A673 (cell line): ENCODE data around the gene MPZL1. TPM values are rescaled to one million over a fixed set of nuclear protein-coding genes. Genes with fewer than 3 reads are reported as not detected.

ENCODE experiments used
- BruUV-seq: library from RNA; stranded (reverse); fragments of 400-500 nt; replicated peaks from 2 replicates; lab custom pipeline; 2021; lab: Mats Ljungman, UMichigan
- CTCF ChIA-PET: fragments of 300-600 bp; sonication (Branson Sonifier 250); formaldehyde crosslinking; loops from one replicate; lab custom pipeline; 2022; ENCODE audit warnings: antibody characterized with exemption; lab: Charles Lee
- POLR2A ChIA-PET: fragments of 300-600 bp; sonication (Branson Sonifier 250); formaldehyde crosslinking; loops from one replicate; lab custom pipeline; 2022; ENCODE audit warnings: antibody characterized with exemption; ENCODE audit not compliant: low non-redundant PET; lab: Charles Lee
- DNase-seq: peaks from one replicate; pipeline ENCODE4 v3.0.0-alpha.2; 2015; ENCODE audit warnings: low spot score
- H3K27ac ChIP-seq: fragments of 200-600 bp; sonication (generic); 2 replicates; pipeline ENCODE4 v1.5.1; 2016; ENCODE audit warnings: mixed run types, low read depth, mild to moderate bottlenecking, mixed read lengths, antibody characterized with exemption, low read length; ENCODE audit not compliant: poor library complexity, severe bottlenecking
- H3K27me3 ChIP-seq: fragments of 200-600 bp; sonication (generic); replicated peaks from 2 replicates; pipeline ENCODE4 v1.6.1; 2017; ENCODE audit warnings: mixed run types, low read depth, mild to moderate bottlenecking, mixed read lengths, antibody characterized with exemption, low read length; ENCODE audit not compliant: insufficient read depth, poor library complexity
- H3K36me3 ChIP-seq: fragments of 200-600 bp; sonication (generic); 2 replicates; pipeline ENCODE4 v1.6.1; 2016; ENCODE audit warnings: mixed run types, mild to moderate bottlenecking, mixed read lengths, antibody characterized with exemption, low read length; ENCODE audit not compliant: insufficient read depth, poor library complexity, severe bottlenecking
- H3K4me1 ChIP-seq: fragments of 200-600 bp; sonication (generic); 2 replicates; pipeline ENCODE4 v1.6.1; 2017; ENCODE audit warnings: mixed run types, mild to moderate bottlenecking, mixed read lengths, antibody characterized with exemption, low read length; ENCODE audit not compliant: insufficient read depth, poor library complexity, severe bottlenecking
- H3K4me3 ChIP-seq: fragments of 200-600 bp; sonication (generic); 2 replicates; pipeline ENCODE4 v1.5.1; 2016; ENCODE audit warnings: low read depth, mixed run types, mild to moderate bottlenecking, mixed read lengths, low read length; ENCODE audit not compliant: poor library complexity, severe bottlenecking
- H3K9me3 ChIP-seq: fragments of 200-600 bp; sonication (generic); 2 replicates; pipeline ENCODE4 v1.6.1; 2016; ENCODE audit warnings: mixed run types, low read depth, mild to moderate bottlenecking, mixed read lengths, antibody characterized with exemption, low read length; ENCODE audit not compliant: poor library complexity, severe bottlenecking
- EZH2 ChIP-seq: fragments of 200-600 bp; sonication (generic); IDR thresholded peaks from 2 replicates; pipeline ENCODE4 v1.6.1; 2017; ENCODE audit warnings: borderline replicate concordance, low read depth, mild to moderate bottlenecking, mixed read lengths, antibody characterized with exemption, low read length; ENCODE audit not compliant: poor library complexity, severe bottlenecking
- intact Hi-C: fragments of 100-400 bp; cut with micrococcal nuclease; formaldehyde crosslinking; loops from one replicate; pipeline ENCODE4 v1.10.0; 2022; ENCODE audit not compliant: unreplicated experiment
- total RNA-seq: library from RNA; stranded (reverse); gene quantifications from 2 replicates; pipeline ENCODE4 v1.2.3, GENCODE V29; 2021
- TF ChIP-seq, protein P1 (sequence below): fragments of 300-800, 200-600 bp; sonication (generic); conservative IDR thresholded peaks from 2 replicates; pipeline ENCODE4 v1.5.1; 2017; ENCODE audit warnings: low read depth, mild to moderate bottlenecking, antibody characterized with exemption, low read length, moderate library complexity, mixed read lengths

The MPZL1 gene
- total RNA-seq, 1 experiment from 2014 or later: 87.8 TPM

DNA sequence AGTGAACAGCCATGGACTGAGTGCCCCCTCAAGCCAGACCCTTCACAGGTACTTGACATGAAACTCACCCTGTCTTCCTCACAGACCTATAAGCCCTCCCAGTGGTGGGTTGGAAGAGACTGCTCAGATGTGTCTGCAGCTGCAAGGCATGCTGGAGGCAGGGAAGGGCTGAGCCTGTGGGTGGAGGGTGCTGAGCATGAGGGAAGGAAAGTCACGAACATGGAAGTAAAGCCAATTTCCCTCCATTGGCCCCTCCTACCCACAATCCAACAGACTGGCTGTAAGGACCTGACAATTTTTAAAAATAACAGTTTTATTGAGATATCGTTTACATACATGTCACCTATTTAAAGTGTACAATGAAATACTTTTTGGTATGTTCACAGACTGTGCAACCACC, 47.6 kb upstream of the MPZL1 start:
- Histone ChIP-seq H3K36me3 (no peaks in the 10 kb centered on the region), H3K9me3 (no peaks in the 10 kb centered on the region), H3K27me3 (no peaks in the 10 kb centered on the region), H3K4me3 (no peak overlapping the region), H3K27ac (no peak overlapping the region), H3K4me1 (no peaks in the 10 kb centered on the region)
- no TSS peak for BruUV-seq
- no peak for TF ChIP-seq EZH2
- TF ChIP-seq, protein P1, sequence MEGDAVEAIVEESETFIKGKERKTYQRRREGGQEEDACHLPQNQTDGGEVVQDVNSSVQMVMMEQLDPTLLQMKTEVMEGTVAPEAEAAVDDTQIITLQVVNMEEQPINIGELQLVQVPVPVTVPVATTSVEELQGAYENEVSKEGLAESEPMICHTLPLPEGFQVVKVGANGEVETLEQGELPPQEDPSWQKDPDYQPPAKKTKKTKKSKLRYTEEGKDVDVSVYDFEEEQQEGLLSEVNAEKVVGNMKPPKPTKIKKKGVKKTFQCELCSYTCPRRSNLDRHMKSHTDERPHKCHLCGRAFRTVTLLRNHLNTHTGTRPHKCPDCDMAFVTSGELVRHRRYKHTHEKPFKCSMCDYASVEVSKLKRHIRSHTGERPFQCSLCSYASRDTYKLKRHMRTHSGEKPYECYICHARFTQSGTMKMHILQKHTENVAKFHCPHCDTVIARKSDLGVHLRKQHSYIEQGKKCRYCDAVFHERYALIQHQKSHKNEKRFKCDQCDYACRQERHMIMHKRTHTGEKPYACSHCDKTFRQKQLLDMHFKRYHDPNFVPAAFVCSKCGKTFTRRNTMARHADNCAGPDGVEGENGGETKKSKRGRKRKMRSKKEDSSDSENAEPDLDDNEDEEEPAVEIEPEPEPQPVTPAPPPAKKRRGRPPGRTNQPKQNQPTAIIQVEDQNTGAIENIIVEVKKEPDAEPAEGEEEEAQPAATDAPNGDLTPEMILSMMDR: no peak
- ChIA-PET CTCF (no interaction called here), POLR2A (no interaction called here)
- intact Hi-C loops: no loop called here
- no peak for DNase-seq

DNA sequence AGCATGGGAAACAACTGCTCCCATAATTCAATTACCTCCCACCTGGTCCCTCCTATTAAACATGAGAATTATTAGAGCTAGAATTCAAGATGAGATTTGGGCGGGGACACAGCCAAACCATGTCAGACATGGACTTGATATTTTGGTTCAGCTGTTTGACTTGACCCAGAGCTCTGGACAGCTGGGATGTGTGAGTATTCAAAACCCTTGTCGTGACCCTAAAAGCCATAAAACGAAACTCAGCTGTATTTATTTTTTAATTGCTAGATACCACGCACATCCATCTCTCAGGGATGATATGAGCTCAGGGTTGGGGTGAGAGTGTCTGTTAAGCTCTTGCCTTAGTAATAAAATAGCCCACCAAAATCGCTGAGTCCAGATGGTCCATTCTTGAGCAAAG, 46.3 kb upstream of the MPZL1 start:
- POLR2A ChIA-PET: no interaction called here
- CTCF ChIA-PET: no interaction called here
- intact Hi-C loops: no loop called here

DNA sequence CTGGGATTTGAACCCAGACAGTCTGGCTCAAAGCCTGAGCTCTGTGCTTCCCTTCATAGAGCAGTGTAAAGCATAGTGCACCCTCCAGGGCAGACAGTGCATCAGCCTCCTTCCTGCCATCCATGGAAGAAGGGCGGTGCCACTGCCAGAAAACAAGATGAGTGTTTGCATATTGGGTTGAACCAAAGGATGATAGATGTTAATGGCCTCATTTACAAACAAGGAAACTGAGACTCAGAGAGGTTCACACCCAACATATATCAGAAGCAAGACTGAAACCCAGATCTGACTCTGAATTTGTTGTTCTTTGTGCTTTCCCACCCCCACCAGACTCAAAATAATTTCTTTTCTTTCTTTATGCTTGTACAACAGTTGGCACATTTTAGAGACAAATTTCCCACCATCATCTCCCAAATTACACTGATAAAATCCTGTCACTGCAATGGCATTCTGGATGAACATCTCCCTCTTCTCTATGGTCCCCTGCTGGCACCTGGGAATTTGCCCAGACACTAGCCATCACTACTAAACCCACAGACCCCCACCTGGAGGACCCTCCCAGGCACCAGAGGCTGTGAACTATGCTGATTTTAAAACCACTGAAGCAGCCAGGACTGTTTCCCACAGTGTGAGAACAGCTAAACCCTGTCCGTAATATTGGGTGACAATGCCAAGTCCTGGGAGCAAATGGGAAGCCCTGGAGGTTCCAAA, 45.4 kb upstream of the MPZL1 start:
- Histone ChIP-seq H3K27ac (no peak overlapping the region), H3K27me3 (no peaks in the 10 kb centered on the region), H3K4me3 (no peak overlapping the region), H3K36me3 (no peaks in the 10 kb centered on the region), H3K4me1 (no peaks in the 10 kb centered on the region), H3K9me3 (no peaks in the 10 kb centered on the region)
- DNase-seq: no peak
- no TSS peak for BruUV-seq
- TF ChIP-seq EZH2: no peak
- TF ChIP-seq, protein P1: no peak
- ChIA-PET POLR2A (no interaction called here), CTCF (no interaction called here)
- intact Hi-C loops: no loop called here

More for the DNA sequence above, 46.3 kb upstream of the MPZL1 start:
- no peaks in the 10 kb centered on the region for H3K27me3 ChIP-seq
- H3K4me3 ChIP-seq: no peak overlapping the region
- no peaks in the 10 kb centered on the region for H3K4me1 ChIP-seq
- BruUV-seq: no TSS peak
- no peak for DNase-seq
- TF ChIP-seq EZH2: no peak
- TF ChIP-seq, protein P1: no peak
- no peak overlapping the region for H3K27ac ChIP-seq
- H3K9me3 ChIP-seq: no peaks in the 10 kb centered on the region
- H3K36me3 ChIP-seq: no peaks in the 10 kb centered on the region
